GM19452 (cell line): Measurements from ENCODE around the gene EPHB2.

Experiments
- ATAC-seq: cut with Tn5 transposase; IDR thresholded peaks from one replicate; pipeline ENCODE4 v1.9.1; 2021; ENCODE audit not compliant: unreplicated experiment

EPHB2 gene

GRCh38 chr1:22749919-22750684 lies 39.5 kb downstream of the EPHB2 start:
- no peak for ATAC-seq

- no peak for ATAC-seq
Measured at GRCh38 chr1:22750685-22751051, 40.0 kb downstream of the EPHB2 start.

- ATAC-seq, result no peak
Measured at GRCh38 chr1:22751124-22751531, 40.5 kb downstream of the EPHB2 start.

- ATAC-seq, result no peak
Measured at GRCh38 chr1:22752339-22752738, 41.7 kb downstream of the EPHB2 start.

- no peak for ATAC-seq
Measured at GRCh38 chr1:22753481-22753971, 42.9 kb downstream of the EPHB2 start.

GRCh38 chr1:22754106-22754768 lies 43.6 kb downstream of the EPHB2 start:
- peak; percentile 58 for ATAC-seq

- no peak for ATAC-seq
Measured at GRCh38 chr1:22754824-22755223, 44.2 kb downstream of the EPHB2 start.

- ATAC-seq, result no peak
Measured at GRCh38 chr1:22755641-22756040, 45.0 kb downstream of the EPHB2 start.

GRCh38 chr1:22756125-22756735 lies 45.6 kb downstream of the EPHB2 start:
- no peak for ATAC-seq

- ATAC-seq, result no peak
Measured at GRCh38 chr1:22760455-22760854, 49.8 kb downstream of the EPHB2 start.

- no peak for ATAC-seq
Measured at GRCh38 chr1:22761101-22761500, 50.5 kb downstream of the EPHB2 start.

- ATAC-seq, result no peak
Measured at GRCh38 chr1:22761821-22762220, 51.2 kb downstream of the EPHB2 start.

- ATAC-seq, result peak; percentile 55
Measured at GRCh38 chr1:22763487-22764200, 53.0 kb downstream of the EPHB2 start.

GRCh38 chr1:22767852-22768251 lies 57.2 kb downstream of the EPHB2 start:
- ATAC-seq, result no peak

GRCh38 chr1:22769932-22770331 lies 59.3 kb downstream of the EPHB2 start:
- ATAC-seq, result no peak

GRCh38 chr1:22772014-22772413 lies 61.4 kb downstream of the EPHB2 start:
- no peak for ATAC-seq

GRCh38 chr1:22773981-22774832 lies 63.6 kb downstream of the EPHB2 start:
- ATAC-seq, result no peak

GRCh38 chr1:22774833-22775182 lies 64.2 kb downstream of the EPHB2 start:
- no peak for ATAC-seq

- no peak for ATAC-seq
Measured at GRCh38 chr1:22775478-22775877, 64.8 kb downstream of the EPHB2 start.

GRCh38 chr1:22776035-22776613 lies 65.5 kb downstream of the EPHB2 start:
- ATAC-seq, result no peak
